ENCODE measurements around the gene NEDD8.
"Not testable (repeated sequence)": the region's sequence is repeated elsewhere in the genome, so short reads cannot be mapped to it uniquely, and the experiment has no call there.

Gene NEDD8

DNA sequence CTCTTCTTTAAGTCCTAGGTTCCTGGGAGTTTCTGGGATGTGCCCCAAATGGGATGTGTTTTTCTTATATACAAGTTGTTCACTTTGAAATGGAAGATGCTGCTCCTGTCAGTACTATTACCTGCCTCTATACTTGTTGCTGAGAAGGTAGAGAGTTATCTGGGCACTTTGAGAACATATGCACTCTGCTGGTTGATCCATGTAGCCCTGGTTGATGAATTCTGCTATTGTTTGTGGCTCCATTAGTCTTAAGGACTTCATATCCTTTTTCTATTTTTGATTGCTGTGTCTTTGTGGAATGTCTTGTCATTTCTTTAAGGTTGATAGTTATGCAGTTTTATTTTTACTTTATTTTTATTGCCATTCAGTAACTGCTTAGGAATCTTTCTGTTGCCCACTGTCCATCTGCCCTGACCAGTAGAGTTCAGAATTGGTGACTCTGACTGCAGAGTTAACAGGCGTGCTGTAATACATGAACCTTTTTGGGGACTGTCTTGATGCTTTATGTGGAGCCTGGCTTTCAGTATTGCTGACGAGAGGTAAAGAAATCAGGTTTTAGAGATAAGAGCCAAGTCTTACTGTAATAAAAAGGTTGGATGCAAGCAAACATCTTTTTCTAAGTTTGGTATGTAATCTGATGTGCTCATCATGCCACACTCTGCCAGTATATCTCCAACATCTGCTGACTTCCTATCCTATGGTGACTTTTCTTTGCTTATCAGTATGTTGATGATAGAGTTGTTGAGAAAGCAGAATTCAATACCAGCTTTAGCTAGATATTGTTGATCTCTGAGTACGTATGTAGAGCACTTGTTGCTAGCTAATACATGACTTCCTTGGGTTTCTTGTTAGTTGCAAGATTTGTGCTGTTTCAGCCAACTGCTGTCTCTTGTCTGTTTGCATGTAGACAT, 2.2 kb upstream of the NEDD8 start:
- Mint-ChIP-seq H3K36me3 (peaks cover 35 to 45% of the 10 kb centered on the region in 2 donors), H3K4me1 (peaks cover 42 to 54% of the 10 kb centered on the region in 2 donors), H3K27ac (peak overlapping the region; percentile 33), H3K9me3 (no peaks in the 10 kb centered on the region), H3K4me3 (peak overlapping the region; percentile 21 to 28), H3K27me3 (no peaks in the 10 kb centered on the region)
- ATAC-seq (replicated peaks) (no peak), DNase-seq (no peak)

DNA sequence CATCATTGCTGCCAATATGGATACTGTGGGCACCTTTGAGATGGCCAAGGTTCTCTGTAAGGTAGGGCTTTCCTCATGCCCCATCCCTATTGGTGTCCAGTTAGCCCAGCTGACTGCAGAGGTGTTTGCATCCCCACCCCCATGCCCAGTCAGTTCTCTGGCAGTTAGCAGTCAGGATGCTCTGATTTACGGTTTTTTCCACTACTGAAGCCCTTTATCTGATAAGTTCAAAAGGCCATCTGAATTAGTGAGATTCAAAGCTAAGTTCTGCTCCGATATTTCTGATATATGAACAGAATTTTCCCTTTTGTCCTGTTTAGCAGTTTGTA, 1.3 kb upstream of the NEDD8 start:
- H3K36me3 Mint-ChIP-seq = peaks cover 29 to 40% of the 10 kb centered on the region in 2 donors
- H3K27ac Mint-ChIP-seq = peak overlapping the region; percentile 93
- no peaks in the 10 kb centered on the region for H3K27me3 Mint-ChIP-seq

DNA sequence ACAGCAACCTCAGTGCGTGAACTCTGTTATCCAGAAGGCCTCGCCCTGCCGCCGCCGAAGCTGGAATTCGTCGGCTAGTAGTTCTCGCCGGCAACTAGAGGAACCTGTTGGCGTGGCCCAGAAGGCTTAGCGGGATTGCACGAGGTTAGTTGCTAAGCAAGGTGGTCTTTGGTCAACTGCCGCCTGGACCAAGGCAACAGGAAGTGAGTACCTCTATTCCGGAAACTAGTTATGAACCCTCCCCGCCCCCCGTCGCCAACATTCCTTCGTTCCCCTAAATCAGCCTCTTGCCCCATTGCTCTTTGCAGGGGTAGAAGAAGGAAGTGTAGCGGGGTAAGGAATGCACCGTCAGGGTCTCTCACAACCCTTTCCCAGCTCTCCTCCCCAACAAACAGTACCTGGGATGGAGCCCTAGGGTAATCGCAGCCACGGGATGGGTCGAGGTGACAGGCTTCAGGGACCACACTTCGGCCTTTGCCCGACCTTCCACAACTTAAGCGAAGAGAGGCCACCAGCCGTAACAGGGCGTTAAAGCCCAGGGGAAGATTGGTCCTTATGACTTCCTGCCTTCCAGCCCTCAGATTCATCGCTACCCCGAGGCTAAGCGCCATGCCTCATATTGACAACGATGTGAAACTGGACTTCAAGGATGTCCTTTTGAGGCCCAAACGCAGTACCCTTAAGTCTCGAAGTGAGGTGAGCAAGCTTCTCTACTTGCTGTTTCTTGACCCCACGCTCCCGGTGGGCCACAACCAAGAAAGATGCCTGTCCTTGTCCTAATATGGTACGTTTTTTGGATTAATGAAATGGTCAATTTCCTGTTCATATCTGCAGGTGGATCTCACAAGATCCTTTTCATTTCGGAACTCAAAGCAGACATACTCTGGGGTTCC, 724 bp upstream of the NEDD8 start, which contains the start of gene GMPR2:
GMPR2 (plus strand) TSS at position 285 of the 893 bp plus-strand sequence; CDS start at position 610, 325 bp downstream.
- H3K4me3 Mint-ChIP-seq = peak within 1 kb of the TSS; percentile 91 to 93
- peak; percentile 67 to 69 for ATAC-seq (replicated peaks)

More for the DNA sequence above, 1.3 kb upstream of the NEDD8 start:
- DNase-seq (no peak), ATAC-seq (replicated peaks) (no peak)
- Mint-ChIP-seq H3K9me3 (no peaks in the 10 kb centered on the region), H3K4me1 (peaks cover 34 to 51% of the 10 kb centered on the region in 2 donors), H3K4me3 (peak overlapping the region; percentile 91 to 93)

DNA sequence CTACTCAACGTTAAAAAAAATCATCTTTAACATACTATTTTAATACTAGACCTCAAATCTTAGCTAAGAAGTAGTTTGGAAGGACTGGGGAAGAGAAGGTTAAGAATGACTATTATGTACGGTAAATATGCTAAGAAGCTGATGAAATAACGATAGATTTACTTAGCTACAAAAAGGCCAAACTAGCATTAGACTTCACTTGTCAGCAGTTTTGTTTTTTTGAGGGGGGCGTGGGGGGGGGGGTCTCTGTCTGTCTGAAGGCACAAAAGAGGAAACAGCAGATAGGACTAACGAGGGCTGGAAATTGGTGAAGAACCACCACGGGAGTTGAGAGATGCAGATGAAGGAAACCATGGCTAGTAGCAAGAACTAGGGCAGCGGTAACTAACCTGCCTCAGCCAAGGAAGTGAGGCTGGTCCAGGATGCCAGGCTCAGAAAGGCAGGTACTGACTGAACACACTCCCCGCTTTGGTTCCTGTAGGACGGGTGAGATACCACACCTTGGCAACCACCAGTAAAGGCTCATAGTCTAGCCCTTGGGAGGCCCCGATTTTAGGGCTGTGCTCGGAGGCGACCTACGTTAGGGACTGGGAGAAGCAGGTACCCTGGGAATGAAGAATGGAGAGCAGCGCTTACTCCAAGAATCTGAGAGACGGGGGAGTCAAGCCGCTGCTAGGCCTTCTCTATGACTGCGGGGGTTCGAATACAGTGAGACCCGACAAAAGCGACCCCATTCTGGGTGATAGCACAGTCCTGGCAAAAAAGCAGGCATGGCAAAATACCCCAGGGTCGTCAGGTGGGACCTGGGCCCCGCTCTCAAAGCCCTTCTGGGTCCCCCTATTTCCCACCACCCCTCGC, 675 bp downstream of the NEDD8 start:
- Mint-ChIP-seq H3K27ac (peak overlapping the region; percentile 93), H3K36me3 (peaks cover 16 to 28% of the 10 kb centered on the region in 2 donors), H3K4me3 (peak overlapping the region; percentile 91 to 93), H3K9me3 (no peaks in the 10 kb centered on the region), H3K27me3 (no peaks in the 10 kb centered on the region), H3K4me1 (peaks cover 23 to 40% of the 10 kb centered on the region in 2 donors)
- DNase-seq (no peak), ATAC-seq (replicated peaks) (peak; percentile 30 to 36)

More for the DNA sequence above, 724 bp upstream of the NEDD8 start, which contains the start of gene GMPR2:
- H3K4me1 Mint-ChIP-seq = peaks cover 28 to 46% of the 10 kb centered on the region in 2 donors
- no peaks in the 10 kb centered on the region for H3K9me3 Mint-ChIP-seq
- no peaks in the 10 kb centered on the region for H3K27me3 Mint-ChIP-seq
- H3K36me3 Mint-ChIP-seq = peaks cover 23 to 34% of the 10 kb centered on the region in 2 donors
- H3K27ac Mint-ChIP-seq = peak within 1 kb of the TSS; percentile 93
- peak; percentile 23 for DNase-seq

DNA sequence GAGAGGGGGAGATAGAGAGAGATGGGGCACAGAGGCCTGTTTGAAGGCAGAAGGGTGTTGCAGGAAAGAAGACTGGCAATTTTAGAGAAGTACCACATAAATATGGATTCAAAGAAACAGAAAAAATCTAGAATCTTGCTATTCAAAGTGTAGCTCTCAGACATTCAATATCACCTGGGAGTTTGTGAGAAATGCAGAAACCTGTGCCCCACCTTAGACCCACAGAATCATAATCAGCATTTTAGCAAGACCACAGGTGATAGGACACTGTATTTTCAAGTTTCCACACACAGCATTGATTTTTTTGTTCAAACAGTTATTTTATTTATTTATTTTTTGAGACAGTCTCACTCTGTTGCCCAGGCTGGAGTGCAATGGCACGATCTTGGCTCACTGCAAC, 3.3 kb downstream of the NEDD8 start:
- Mint-ChIP-seq H3K4me3 (no peak overlapping the region), H3K27ac (no peak overlapping the region), H3K4me1 (peaks cover 11 to 31% of the 10 kb centered on the region in 2 donors), H3K9me3 (no peaks in the 10 kb centered on the region), H3K36me3 (peaks cover 11 to 18% of the 10 kb centered on the region in 2 donors), H3K27me3 (no peaks in the 10 kb centered on the region)
- DNase-seq (no peak), ATAC-seq (replicated peaks) (no peak)

DNA sequence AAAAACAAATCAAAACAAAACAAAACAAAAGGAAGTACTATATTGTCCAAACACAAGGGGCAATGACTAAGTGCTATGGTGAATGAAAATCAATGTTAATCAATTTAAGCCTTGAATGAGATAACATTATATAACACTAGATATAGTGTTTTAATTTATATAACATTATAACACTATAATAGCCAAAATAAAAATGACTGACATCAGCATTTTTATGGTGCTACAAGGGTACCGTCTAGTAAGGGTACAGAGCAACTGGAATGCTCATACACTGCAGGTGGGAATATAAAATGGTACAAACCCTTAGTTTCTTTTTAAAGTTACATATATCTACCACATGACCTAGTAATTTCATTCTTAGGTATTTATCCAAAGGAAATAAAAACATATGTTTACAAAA, 5.7 kb downstream of the NEDD8 start:
- Mint-ChIP-seq H3K9me3 (no peaks in the 10 kb centered on the region), H3K4me1 (peaks cover 7 to 24% of the 10 kb centered on the region in 2 donors), H3K27me3 (no peaks in the 10 kb centered on the region), H3K4me3 (no peak overlapping the region), H3K36me3 (peaks cover 11 to 18% of the 10 kb centered on the region in 2 donors), H3K27ac (no peak overlapping the region)
- ATAC-seq (replicated peaks) (no peak), DNase-seq (no peak)

DNA sequence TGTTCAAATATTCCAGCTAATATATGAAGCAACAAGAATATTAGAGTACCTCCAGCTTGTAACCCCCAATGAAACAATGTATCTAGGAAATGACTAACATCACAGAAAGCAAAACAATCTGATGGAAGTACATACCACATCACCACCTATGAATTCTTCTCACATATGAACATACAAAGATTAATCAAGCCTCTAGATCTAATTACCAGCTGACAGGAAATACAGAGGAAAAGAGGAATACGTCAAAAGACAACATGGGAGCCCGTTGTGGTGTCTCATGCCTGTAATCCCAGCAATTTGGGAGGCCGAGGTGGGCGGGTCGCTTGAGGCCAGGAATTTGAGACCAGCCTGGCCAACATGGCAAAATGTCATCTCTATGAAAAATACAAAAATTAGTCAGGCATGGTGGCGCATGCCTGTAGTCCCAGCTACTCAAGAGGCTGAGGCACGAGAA, 7.5 kb downstream of the NEDD8 start:
- no peak overlapping the region for H3K4me3 Mint-ChIP-seq
- DNase-seq (no peak), ATAC-seq (replicated peaks) (no peak)
- no peaks in the 10 kb centered on the region for H3K9me3 Mint-ChIP-seq
- H3K27ac Mint-ChIP-seq = no peak overlapping the region
- peaks cover 11 to 19% of the 10 kb centered on the region in 2 donors for H3K36me3 Mint-ChIP-seq
- no peaks in the 10 kb centered on the region for H3K27me3 Mint-ChIP-seq
- H3K4me1 Mint-ChIP-seq = peaks cover 7 to 24% of the 10 kb centered on the region in 2 donors

DNA sequence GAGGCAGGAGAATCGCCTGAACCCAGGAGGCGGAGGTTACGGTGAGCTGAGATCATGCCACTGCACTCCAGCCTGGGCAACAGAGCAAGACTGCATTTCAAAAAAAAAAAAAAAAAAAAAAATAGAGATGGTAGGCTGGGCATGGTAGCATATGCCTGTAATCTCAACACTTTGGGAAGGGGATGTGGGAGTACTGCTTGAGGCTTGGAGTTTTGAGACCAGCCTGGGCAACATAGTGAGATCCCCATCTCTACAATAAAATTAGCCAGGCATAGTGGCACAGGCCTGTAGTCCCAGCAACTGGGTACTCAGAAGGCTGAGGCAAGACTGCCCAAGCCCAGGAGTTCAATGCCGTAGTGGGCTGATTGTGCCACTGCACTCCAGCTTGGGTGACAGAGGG, 9.2 kb downstream of the NEDD8 start:
- not testable (repeated sequence) for H3K4me3 Mint-ChIP-seq; H3K27ac Mint-ChIP-seq; DNase-seq; H3K27me3 Mint-ChIP-seq; ATAC-seq (replicated peaks); H3K9me3 Mint-ChIP-seq
- Mint-ChIP-seq H3K36me3 (peaks cover 12 to 25% of the 10 kb centered on the region in 2 donors), H3K4me1 (peaks cover 12 to 18% of the 10 kb centered on the region in 2 donors)

DNA sequence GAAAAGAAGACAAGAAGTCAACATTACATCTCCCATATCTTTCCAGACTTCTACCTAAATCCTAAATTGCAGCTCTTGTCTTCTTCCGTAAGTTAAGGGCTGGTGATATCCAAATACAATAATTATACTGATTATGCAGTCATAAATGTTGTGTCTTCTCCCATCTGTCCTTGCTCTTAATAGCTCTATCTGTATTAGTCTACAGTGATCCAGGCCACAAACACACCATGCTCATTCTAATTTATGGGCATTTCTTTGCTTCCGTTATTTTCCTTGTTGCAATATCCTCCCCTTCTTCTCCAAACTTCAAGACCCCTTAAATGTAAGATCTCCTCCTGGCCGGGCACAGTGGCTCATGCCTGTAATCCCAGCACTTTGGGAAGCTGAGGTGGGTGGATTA, 12.6 kb downstream of the NEDD8 start:
- ATAC-seq (replicated peaks) = no peak
- DNase-seq = no peak
- Mint-ChIP-seq H3K36me3 (peaks cover 10 to 16% of the 10 kb centered on the region in 2 donors), H3K4me1 (peaks cover 18 to 24% of the 10 kb centered on the region in 2 donors), H3K4me3 (no peak overlapping the region), H3K27me3 (no peaks in the 10 kb centered on the region), H3K9me3 (no peaks in the 10 kb centered on the region), H3K27ac (no peak overlapping the region)

DNA sequence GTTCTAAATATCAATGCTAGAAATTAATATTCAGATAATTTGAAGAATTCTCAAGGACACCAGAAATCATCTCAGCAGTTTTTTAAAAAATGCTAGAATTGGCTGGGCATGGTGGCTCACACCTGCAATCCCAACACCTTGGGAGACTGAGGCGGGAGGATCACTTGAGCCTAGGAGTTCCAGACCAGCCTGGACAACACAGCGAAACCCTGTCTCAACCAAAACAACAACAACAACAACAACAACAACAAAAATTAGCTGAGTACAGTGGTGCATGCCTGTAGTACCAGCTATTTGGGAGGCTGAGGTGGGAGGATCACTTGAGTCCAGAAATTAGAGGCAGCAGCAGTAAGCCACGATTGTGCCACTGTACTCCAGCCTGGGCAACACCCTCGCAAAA, 13.1 kb downstream of the NEDD8 start:
- H3K9me3 Mint-ChIP-seq = no peaks in the 10 kb centered on the region
- peaks cover 11 to 19% of the 10 kb centered on the region in 2 donors for H3K36me3 Mint-ChIP-seq
- DNase-seq (no peak), ATAC-seq (replicated peaks) (no peak)
- no peak overlapping the region for H3K27ac Mint-ChIP-seq
- H3K4me1 Mint-ChIP-seq = peaks cover 20 to 27% of the 10 kb centered on the region in 2 donors
- H3K4me3 Mint-ChIP-seq = no peak overlapping the region
- H3K27me3 Mint-ChIP-seq = no peaks in the 10 kb centered on the region

DNA sequence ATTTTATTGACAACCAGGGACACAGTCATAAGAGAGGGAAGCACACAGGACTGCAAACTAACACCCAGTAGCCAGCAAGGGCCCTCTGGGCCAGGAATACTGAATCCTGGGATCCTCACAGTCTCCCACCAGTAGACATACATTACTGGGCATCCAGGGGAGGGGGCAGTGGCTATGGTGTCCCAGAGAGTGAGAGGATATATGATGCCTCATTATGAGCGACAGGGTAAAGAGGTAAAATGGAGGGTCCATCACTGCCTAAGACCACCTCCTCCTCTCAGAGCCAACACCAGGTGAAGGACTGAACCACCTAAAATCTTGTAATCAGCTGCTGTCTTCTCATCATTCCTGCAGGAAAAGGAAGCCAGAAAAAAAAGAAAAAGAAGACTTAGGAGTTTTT, 15.3 kb downstream of the NEDD8 start:
- not testable (repeated sequence) for H3K27ac Mint-ChIP-seq; H3K27me3 Mint-ChIP-seq; ATAC-seq (replicated peaks); DNase-seq; H3K4me3 Mint-ChIP-seq; H3K9me3 Mint-ChIP-seq
- peaks cover 20 to 29% of the 10 kb centered on the region in 2 donors for H3K36me3 Mint-ChIP-seq
- H3K4me1 Mint-ChIP-seq = peaks cover 27 to 48% of the 10 kb centered on the region in 2 donors

DNA sequence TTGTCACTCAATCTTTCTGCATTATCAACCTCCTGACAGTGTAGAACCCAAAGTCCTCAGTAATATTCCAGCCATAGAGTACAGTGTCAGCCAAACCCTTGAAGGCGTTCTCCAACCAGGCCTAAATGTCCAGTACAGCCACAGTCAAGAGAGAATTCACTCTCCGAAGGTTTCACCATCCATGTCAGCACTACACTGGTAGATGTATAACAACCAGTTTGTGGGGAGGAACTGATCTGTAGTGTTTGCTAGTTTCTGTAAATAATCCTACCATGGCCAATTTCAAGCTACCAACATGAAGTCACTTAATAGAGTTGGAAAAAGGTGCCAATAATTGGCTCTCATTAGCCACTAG, 15.8 kb downstream of the NEDD8 start:
- Mint-ChIP-seq H3K4me3 (peak overlapping the region; percentile 92 to 95), H3K27me3 (no peaks in the 10 kb centered on the region), H3K4me1 (peaks cover 31 to 54% of the 10 kb centered on the region in 2 donors), H3K27ac (peak overlapping the region; percentile 98), H3K9me3 (no peaks in the 10 kb centered on the region), H3K36me3 (peaks cover 23 to 34% of the 10 kb centered on the region in 2 donors)
- DNase-seq = no peak
- no peak for ATAC-seq (replicated peaks)

DNA sequence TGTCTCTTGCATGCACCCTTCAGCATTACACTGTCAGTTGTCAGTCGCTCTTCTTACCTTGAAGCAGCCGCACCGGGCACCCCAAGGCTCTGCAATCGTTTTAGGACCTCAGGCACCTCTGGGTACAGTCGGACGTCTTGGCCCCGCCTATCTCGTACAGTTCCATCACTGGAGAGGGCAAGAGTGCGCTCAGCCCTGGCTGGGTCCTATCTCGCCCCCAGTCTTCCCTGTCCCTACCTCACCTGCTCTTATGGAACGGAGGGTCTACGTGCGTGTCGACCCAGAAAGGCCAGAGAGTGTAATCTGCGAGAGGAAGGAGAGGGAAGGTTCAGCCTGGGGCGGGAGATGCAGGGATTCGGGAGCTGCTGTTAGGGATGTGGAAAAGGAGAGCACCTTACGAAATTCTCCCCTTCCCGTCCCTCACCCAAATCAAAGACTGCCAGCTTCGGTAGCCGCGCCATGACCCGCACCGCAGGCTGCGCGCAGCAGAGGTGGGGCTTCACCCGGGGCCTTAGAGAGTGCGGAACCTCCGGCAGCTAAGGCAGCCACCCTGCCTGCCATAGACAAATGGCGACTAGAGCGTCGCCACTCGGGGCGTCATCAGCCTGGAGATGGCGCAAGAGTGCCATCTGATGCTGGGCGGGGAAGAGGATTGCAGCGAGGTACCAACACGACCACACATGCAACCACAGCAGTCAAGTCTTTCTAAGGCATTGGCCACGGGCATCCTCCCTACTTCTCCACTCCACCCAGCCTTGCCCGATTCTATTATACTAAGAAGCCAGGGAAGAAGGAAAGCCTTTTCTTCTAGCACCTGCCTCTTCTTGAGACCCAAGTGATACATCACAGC, 16.4 kb downstream of the NEDD8 start, which contains the start of gene MDP1:
MDP1 (minus strand) TSS at position 572 of the 850 bp plus-strand sequence; CDS start at position 461, 111 bp downstream.
- ATAC-seq (replicated peaks) (peak; percentile 76 to 77), DNase-seq (peak; percentile 81)
- Mint-ChIP-seq H3K9me3 (no peaks in the 10 kb centered on the region), H3K4me1 (peaks cover 33 to 60% of the 10 kb centered on the region in 2 donors), H3K27ac (peak within 1 kb of the TSS; percentile 98), H3K36me3 (peaks cover 25 to 38% of the 10 kb centered on the region in 2 donors), H3K27me3 (no peaks in the 10 kb centered on the region), H3K4me3 (peak within 1 kb of the TSS; percentile 92 to 95)
